H1 (cell line): ENCODE data around the gene R3HDM2. TPM values are rescaled to one million over a fixed set of nuclear protein-coding genes. Genes with fewer than 3 reads are reported as not detected.

Source experiments
- CTCF ChIA-PET: fragments of 300-600 bp; sonication (Branson Sonifier 250); formaldehyde crosslinking; loops from one replicate; lab custom pipeline; 2021; ENCODE audit not compliant: partially characterized antibody; lab: Charles Lee
- POLR2A ChIA-PET: fragments of 300-600 bp; sonication (Branson Sonifier 250); formaldehyde crosslinking; loops from one replicate; lab custom pipeline; 2021; ENCODE audit warnings: inconsistent platforms; ENCODE audit not compliant: partially characterized antibody; lab: Charles Lee
- DNase-seq, 2 experiments: peaks; one replicate each; pipeline versions ENCODE4 v3.0.0 to v3.0.0-alpha.2; 2010 to 2022; ENCODE audit warnings: low spot score in 2 of 2, low read depth in 1 of 2, mixed read lengths in 1 of 2
- FAIRE-seq: peaks from 2 replicates; lab custom pipeline; 2011; peaks lifted over from hg19 to GRCh38; lab: Jason Lieb, UNC
- H2AFZ ChIP-seq: 2 replicates; pipeline ENCODE4 v1.8.1; 2012; ENCODE audit warnings: low read length, inconsistent platforms
- H2AK5ac ChIP-seq: 2 replicates; pipeline ENCODE4 v1.6.1; 2013; ENCODE audit warnings: low read depth, low read length
- H2BK120ac ChIP-seq: replicated peaks from 2 replicates; pipeline ENCODE3; 2013; ENCODE audit warnings: low read depth, low read length, inconsistent platforms
- H2BK12ac ChIP-seq: 2 replicates; pipeline ENCODE4 v1.6.1; 2013; ENCODE audit warnings: low read depth, low read length
- H2BK15ac ChIP-seq: 2 replicates; pipeline ENCODE4 v1.6.1; 2013; ENCODE audit warnings: low read length
- H2BK20ac ChIP-seq: 2 replicates; pipeline ENCODE4 v1.6.1; 2013; ENCODE audit warnings: low read length
- H2BK5ac ChIP-seq: 2 replicates; pipeline ENCODE4 v1.6.1; 2013; ENCODE audit warnings: low read depth, low read length
- H3K14ac ChIP-seq: 2 replicates; pipeline ENCODE4 v1.6.1; 2013; ENCODE audit warnings: inconsistent platforms; ENCODE audit not compliant: insufficient read length
- H3K18ac ChIP-seq: 2 replicates; pipeline ENCODE4 v1.6.1; 2013; ENCODE audit warnings: low read length; ENCODE audit errors: extremely low read depth
- H3K23ac ChIP-seq: 2 replicates; pipeline ENCODE4 v1.6.1; 2013; ENCODE audit warnings: inconsistent platforms; ENCODE audit not compliant: insufficient read length
- H3K23me2 ChIP-seq: 2 replicates; pipeline ENCODE4 v1.6.1; 2013; ENCODE audit warnings: low read depth, low read length
- H3K27ac ChIP-seq: 2 replicates; pipeline ENCODE4 v1.6.1; 2011; ENCODE audit warnings: low read depth, low read length, inconsistent platforms
- H3K27me3 ChIP-seq, 4 experiments: replicated peaks in 1 of 4; 1 replicate in 1 of 4; 2 replicates in 3 of 4; pipeline versions ENCODE4 v1.6.1 to v1.8.1; 2011 to 2013; ENCODE audit warnings: low read length in 3 of 4, mild to moderate bottlenecking in 3 of 4, inconsistent platforms in 2 of 4, mixed read lengths in 2 of 4, moderate library complexity in 1 of 4; ENCODE audit not compliant: control insufficient read depth in 3 of 4, insufficient read depth in 3 of 4; ENCODE audit errors: extremely low read depth in 1 of 4
- H3K36me3 ChIP-seq, 4 experiments: 2 replicates each; pipeline versions ENCODE4 v1.6.1 to v1.8.1; 2011 to 2013; ENCODE audit warnings: mild to moderate bottlenecking in 4 of 4, low read length in 3 of 4, moderate library complexity in 2 of 4, control low read depth in 1 of 4, inconsistent platforms in 1 of 4; ENCODE audit not compliant: insufficient read depth in 4 of 4, control insufficient read depth in 2 of 4
- H3K4ac ChIP-seq: replicated peaks from 2 replicates; pipeline ENCODE3; 2013; ENCODE audit warnings: low read length, low read depth, mixed read lengths, inconsistent platforms; ENCODE audit not compliant: insufficient read length
- H3K4me1 ChIP-seq, 4 experiments: replicated peaks in 1 of 4; 1 replicate in 1 of 4; 2 replicates in 3 of 4; pipeline versions ENCODE4 v1.6.1 to v1.8.1; 2011 to 2013; ENCODE audit warnings: low read length in 3 of 4, inconsistent platforms in 2 of 4, mixed read lengths in 1 of 4; ENCODE audit not compliant: insufficient read depth in 4 of 4, control insufficient read depth in 3 of 4
- H3K4me2 ChIP-seq, 2 experiments: 2 replicates each; pipeline versions ENCODE4 v1.6.1 to v1.8.1; 2011 to 2013; ENCODE audit warnings: low read depth in 2 of 2, low read length in 2 of 2, control low read depth in 1 of 2, inconsistent platforms in 1 of 2, mild to moderate bottlenecking in 1 of 2; ENCODE audit not compliant: insufficient read depth in 1 of 2
- H3K4me3 ChIP-seq, 4 experiments: fragments of 200-600, 300-600 bp in 1 of 4; sonication (generic), shearing (Covaris generic), sonication (Bioruptor Twin) in 1 of 4; 2 replicates each; pipeline versions ENCODE4 v1.5.1 to v1.8.1; 2011 to 2016; ENCODE audit warnings: low read length in 4 of 4, low read depth in 3 of 4, control low read depth in 2 of 4, inconsistent platforms in 2 of 4, mild to moderate bottlenecking in 2 of 4, mixed read lengths in 1 of 4, moderate library complexity in 1 of 4; ENCODE audit not compliant: insufficient read depth in 2 of 4; ENCODE audit errors: extremely low read depth in 1 of 4
- H3K56ac ChIP-seq: replicated peaks from 2 replicates; pipeline ENCODE3; 2013; ENCODE audit warnings: low read depth, mild to moderate bottlenecking, mixed read lengths, low read length, inconsistent platforms; ENCODE audit not compliant: insufficient read length
- H3K79me1 ChIP-seq: 2 replicates; pipeline ENCODE4 v1.6.1; 2013; ENCODE audit warnings: low read depth, low read length, control low read depth
- H3K79me2 ChIP-seq, 2 experiments: 2 replicates each; pipeline versions ENCODE4 v1.6.1 to v1.8.1; 2012 to 2013; ENCODE audit warnings: low read length in 2 of 2, mild to moderate bottlenecking in 2 of 2, inconsistent platforms in 1 of 2; ENCODE audit not compliant: insufficient read depth in 2 of 2, control insufficient read depth in 1 of 2
- H3K9ac ChIP-seq, 4 experiments: replicated peaks in 1 of 4; 1 replicate in 1 of 4; 2 replicates in 3 of 4; pipeline versions ENCODE4 v1.6.1 to v1.8.1; 2011 to 2013; ENCODE audit warnings: low read depth in 3 of 4, low read length in 3 of 4, control low read depth in 2 of 4, mild to moderate bottlenecking in 2 of 4, moderate library complexity in 2 of 4, inconsistent platforms in 1 of 4; ENCODE audit errors: extremely low read depth in 1 of 4
- H3K9me3 ChIP-seq, 2 experiments: 2 replicates each; pipeline versions ENCODE4 v1.6.1 to v1.8.1; 2012 to 2013; ENCODE audit warnings: mild to moderate bottlenecking in 2 of 2, moderate library complexity in 2 of 2, control low read depth in 1 of 2, inconsistent platforms in 1 of 2, low read depth in 1 of 2, low read length in 1 of 2, mixed read lengths in 1 of 2; ENCODE audit not compliant: insufficient read depth in 2 of 2
- H4K20me1 ChIP-seq, 2 experiments: replicated peaks in 1 of 2; 2 replicates each; pipeline versions ENCODE3 to v1.8.1; 2011 to 2013; ENCODE audit warnings: inconsistent platforms in 2 of 2, low read length in 2 of 2, mild to moderate bottlenecking in 1 of 2; ENCODE audit not compliant: insufficient read depth in 2 of 2, control insufficient read depth in 1 of 2
- H4K5ac ChIP-seq: 2 replicates; pipeline ENCODE4 v1.6.1; 2013; ENCODE audit warnings: low read length, low read depth, mixed read lengths, inconsistent platforms; ENCODE audit not compliant: insufficient read length
- H4K8ac ChIP-seq: 2 replicates; pipeline ENCODE4 v1.8.0; 2013; ENCODE audit warnings: mild to moderate bottlenecking, moderate library complexity, low read length, inconsistent platforms; ENCODE audit not compliant: insufficient read depth; ENCODE audit errors: extremely low read depth
- H4K91ac ChIP-seq: replicated peaks from 2 replicates; pipeline ENCODE3; 2013; ENCODE audit warnings: low read length, mixed read lengths, inconsistent platforms; ENCODE audit not compliant: insufficient read length
- GTF2F1 ChIP-seq: IDR thresholded peaks from 2 replicates; pipeline ENCODE4 v1.6.1; 2012; ENCODE audit warnings: low read depth, low read length, improper control_type of control experiment, borderline replicate concordance
- YY1 ChIP-seq: IDR thresholded peaks from 2 replicates; pipeline ENCODE4 v1.6.1; 2011; ENCODE audit warnings: low read depth, mild to moderate bottlenecking, low read length
- WGBS, 2 experiments: shearing (Covaris generic) in 1 of 2; methylation state at CpG; one replicate each; pipeline versions ENCODE4 v1.1.6 to v1.1.7; 2013 to 2015; ENCODE audit warnings: low lambda C conversion rate in 2 of 2, mixed read lengths in 2 of 2, inconsistent platforms in 1 of 2, low coverage in 1 of 2, missing lambda C conversion rate in 1 of 2; ENCODE audit not compliant: insufficient replicate concordance in 2 of 2, insufficient coverage in 1 of 2, insufficient read length in 1 of 2; ENCODE audit errors: extremely low coverage in 1 of 2, missing lambda C conversion rate in 1 of 2; 5-methylcytosine and 5-hydroxymethylcytosine counted together
- polyA plus RNA-seq, 7 experiments: library from polyadenylated mRNA; depleted of rRNA in 3 of 7; stranded (reverse) in 5 of 7; unstranded in 2 of 7; fragments of >200 nt in 5 of 7; fragments of 200-250 nt in 2 of 7; gene quantifications; 1 replicate in 5 of 7; 2 replicates in 1 of 7; 4 replicates in 1 of 7; pipeline versions ENCODE4 v1.2.1 to v1.2.3, GENCODE V29; 2011 to 2013; ENCODE audit warnings: missing spikeins in 2 of 7, mixed read lengths in 2 of 7
- total RNA-seq: library from RNA; stranded (reverse); fragmentation: NEBNext Ultra II Directional; extraction: Animal tissue kit (Norgen Biotek cat#: 25700); gene quantifications from 2 replicates; pipeline ENCODE4 v1.2.1, GENCODE V29; 2021
- TF ChIP-seq, protein P1 (sequence below): IDR thresholded peaks from 2 replicates; pipeline ENCODE4 v1.6.1; 2011; ENCODE audit warnings: low read length, improper control_type of control experiment

Gene R3HDM2
- total and polyA plus RNA-seq, 2 of the 8 experiments (the other 6 are each of a cell fraction or from before 2014, with no cell fraction given) = 25.6 to 27.0 TPM

- Histone ChIP-seq H3K4me3 (no peak overlapping the region), H2BK120ac (no peak overlapping the region), H3K56ac (no peak overlapping the region), H4K91ac (no peak overlapping the region), H2AK5ac (no peak overlapping the region), H3K36me3 (no peaks in the 10 kb centered on the region), H4K20me1 (no peaks in the 10 kb centered on the region), H3K27me3 (no peaks in the 10 kb centered on the region), H2AFZ (no peak overlapping the region), H3K23ac (no peak overlapping the region), H3K18ac (no peak overlapping the region), H3K9me3 (no peaks in the 10 kb centered on the region), H2BK5ac (no peak overlapping the region), H3K9ac (no peak overlapping the region), H3K79me2 (no peaks in the 10 kb centered on the region), H3K79me1 (no peaks in the 10 kb centered on the region), H3K23me2 (no peaks in the 10 kb centered on the region; the same call in 1 of the 2 replicates), H2BK15ac (peak overlapping the region; percentile 81; the same call in 1 of the 2 replicates), H2BK12ac (no peak overlapping the region), H4K8ac (no peak overlapping the region), H3K4ac (no peak overlapping the region), H3K14ac (no peak overlapping the region), H3K4me2 (no peak overlapping the region), H3K27ac (no peak overlapping the region), H2BK20ac (no peak overlapping the region), H3K4me1 (peaks cover 0 to 11% (median 6%) of the 10 kb centered on the region in 4 experiments; a peak in 6 of 7 replicates), H4K5ac (no peak overlapping the region)
- FAIRE-seq = no peak
- 89% methylated on average over 3 of the region's 3 CpGs; no CpG with 5 or more reads in 1 of the 2 experiments for WGBS, 2 experiments
- CTCF ChIA-PET = interaction anchor here (0.9 to 18.5 kb wide), 10 partner anchors 9 to 206 kb away, joined by 3 to 478 read pairs (median 20); partner anchors contain the start of genes ARHGAP9, GLI1, INHBC and MARS1
- POLR2A ChIA-PET = interaction anchor here (0.9 to 11.2 kb wide), 3 partner anchors 9 to 206 kb away, joined by 3 to 168 read pairs (median 3); partner anchors contain the start of genes INHBC and R3HDM2
- no peak for DNase-seq
- no peak for TF ChIP-seq GTF2F1
- TF ChIP-seq, protein P1, sequence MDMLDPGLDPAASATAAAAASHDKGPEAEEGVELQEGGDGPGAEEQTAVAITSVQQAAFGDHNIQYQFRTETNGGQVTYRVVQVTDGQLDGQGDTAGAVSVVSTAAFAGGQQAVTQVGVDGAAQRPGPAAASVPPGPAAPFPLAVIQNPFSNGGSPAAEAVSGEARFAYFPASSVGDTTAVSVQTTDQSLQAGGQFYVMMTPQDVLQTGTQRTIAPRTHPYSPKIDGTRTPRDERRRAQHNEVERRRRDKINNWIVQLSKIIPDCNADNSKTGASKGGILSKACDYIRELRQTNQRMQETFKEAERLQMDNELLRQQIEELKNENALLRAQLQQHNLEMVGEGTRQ = no peak
- no peak for TF ChIP-seq YY1
Measured at GRCh38 chr12:57450057-57450456, 19.2 kb upstream of the R3HDM2 start.
